K562 (cell line): ENCODE data around the gene AGAP3. TPM values are rescaled to one million over a fixed set of nuclear protein-coding genes. Genes with fewer than 3 reads are reported as not detected.

Source experiments
- EWSR1 ChIP-seq: fragments of 450-650 bp; IDR thresholded peaks from 2 replicates; pipeline ENCODE4 v1.6.1; 2018; ENCODE audit warnings: borderline replicate concordance, mild to moderate bottlenecking, low read depth, moderate library complexity; ENCODE audit not compliant: partially characterized antibody
- HDAC2 ChIP-seq: fragments of 450-650 bp; IDR thresholded peaks from 2 replicates; pipeline ENCODE4 v1.6.1; 2016; ENCODE audit warnings: mild to moderate bottlenecking
- MYNN ChIP-seq, 2 experiments: sonication (generic); formaldehyde crosslinking in 1 of 2; IDR thresholded peaks; 2 replicates each; pipeline versions ENCODE4 v1.5.0 to v1.6.1; 2016 to 2020; ENCODE audit warnings: antibody characterized with exemption in 1 of 2, missing genetic modification reagents in 1 of 2
- POLR2H ChIP-seq: IDR thresholded peaks from 2 replicates; pipeline ENCODE4 v1.6.1; 2016; ENCODE audit warnings: missing genetic modification characterization, low read depth, mild to moderate bottlenecking, control low read depth, missing compliant biosample characterization, moderate library complexity
- RFX7 ChIP-seq: fragments of 250-450 bp; sonication (Bioruptor Pico); IDR thresholded peaks from 2 replicates; pipeline ENCODE4 v1.5.1; 2021; ENCODE audit warnings: mild to moderate bottlenecking
- SETDB1 ChIP-seq: IDR thresholded peaks from one replicate; pipeline ENCODE4 v1.6.1; 2012; ENCODE audit warnings: low read length, control low read depth, inconsistent platforms
- SLC30A9 ChIP-seq: fragments of 250-450 bp; sonication (Bioruptor Pico); IDR thresholded peaks from 2 replicates; pipeline ENCODE4 v1.8.0; 2022; ENCODE audit warnings: mild to moderate bottlenecking, moderate library complexity
- ZNF589 ChIP-seq: fragments of 200-800 bp; sonication (Bioruptor generic); IDR thresholded peaks from 2 replicates; pipeline ENCODE4 v1.6.1; 2016; ENCODE audit warnings: low read depth, missing genetic modification characterization, missing compliant biosample characterization
- ZNF668 ChIP-seq: fragments of 250-450 bp; sonication (Bioruptor Pico); IDR thresholded peaks from 2 replicates; pipeline ENCODE4 v1.8.0; 2022; ENCODE audit warnings: mild to moderate bottlenecking, inconsistent platforms
- ZNF695 ChIP-seq: fragments of 450-650 bp; formaldehyde crosslinking; IDR thresholded peaks from 2 replicates; pipeline ENCODE4 v1.4.0; 2020; ENCODE audit warnings: mild to moderate bottlenecking, moderate library complexity
- polyA plus RNA-seq, 8 experiments: library from polyadenylated mRNA; depleted of rRNA in 4 of 8; stranded (reverse) in 5 of 8; unstranded in 3 of 8; fragments of >200 nt; fragmentation: Nextera tagmentation in 2 of 8; fragmentation: Illumina TruSeq in 1 of 8; extraction: Ambion mirVana in 2 of 8; extraction: Trizol in 1 of 8; gene quantifications; 2 replicates each; pipeline versions ENCODE4 v1.2.1 to v1.2.3, GENCODE V29; 2011 to 2014; ENCODE audit warnings: inconsistent platforms in 1 of 8, missing spikeins in 1 of 8
- total RNA-seq, 7 experiments: library from RNA; depleted of rRNA in 6 of 7; stranded (reverse); fragments of >200 nt in 6 of 7; fragmentation: Illumina TruSeq in 2 of 7; extraction: Trizol in 2 of 7; gene quantifications; 2 replicates each; pipeline versions ENCODE4 v1.2.1 to v1.2.3, GENCODE V29; 2011 to 2021; ENCODE audit warnings: low replicate concordance in 1 of 7
- TF ChIP-seq, protein P1 (sequence below): fragments of 200-400 bp; formaldehyde crosslinking; IDR thresholded peaks from 2 replicates; pipeline ENCODE4 v1.6.1; 2017; ENCODE audit warnings: mild to moderate bottlenecking, low read depth, low read length, moderate library complexity
- TF ChIP-seq, protein P2 (sequence below): fragments of 250-450 bp; sonication (Bioruptor Pico); IDR thresholded peaks from 2 replicates; pipeline ENCODE4 v1.5.0; 2021; ENCODE audit warnings: mild to moderate bottlenecking, moderate library complexity
- TF ChIP-seq, protein P3 (sequence below): IDR thresholded peaks from 2 replicates; pipeline ENCODE4 v1.6.1; 2011; ENCODE audit not compliant: insufficient read length; ENCODE audit errors: extremely low read depth
- TF ChIP-seq, protein P4 (sequence below), 2 experiments: IDR thresholded peaks in 1 of 2; conservative IDR thresholded peaks in 1 of 2; 2 replicates each; pipeline ENCODE4 v1.6.1; 2016; ENCODE audit warnings: low read depth in 2 of 2, mild to moderate bottlenecking in 1 of 2, missing compliant biosample characterization in 1 of 2, missing genetic modification characterization in 1 of 2, moderate library complexity in 1 of 2
- TF ChIP-seq, protein P5 (sequence below): sonication (generic); formaldehyde crosslinking; IDR thresholded peaks from 2 replicates; pipeline ENCODE4 v1.8.1; 2023; ENCODE audit warnings: mild to moderate bottlenecking, missing genetic modification reagents

The AGAP3 gene
- total and polyA plus RNA-seq, 9 of the 15 experiments (the other 6 are each of a cell fraction or from before 2014, with no cell fraction given), result 3.4 to 208 (median 62.2) TPM

DNA sequence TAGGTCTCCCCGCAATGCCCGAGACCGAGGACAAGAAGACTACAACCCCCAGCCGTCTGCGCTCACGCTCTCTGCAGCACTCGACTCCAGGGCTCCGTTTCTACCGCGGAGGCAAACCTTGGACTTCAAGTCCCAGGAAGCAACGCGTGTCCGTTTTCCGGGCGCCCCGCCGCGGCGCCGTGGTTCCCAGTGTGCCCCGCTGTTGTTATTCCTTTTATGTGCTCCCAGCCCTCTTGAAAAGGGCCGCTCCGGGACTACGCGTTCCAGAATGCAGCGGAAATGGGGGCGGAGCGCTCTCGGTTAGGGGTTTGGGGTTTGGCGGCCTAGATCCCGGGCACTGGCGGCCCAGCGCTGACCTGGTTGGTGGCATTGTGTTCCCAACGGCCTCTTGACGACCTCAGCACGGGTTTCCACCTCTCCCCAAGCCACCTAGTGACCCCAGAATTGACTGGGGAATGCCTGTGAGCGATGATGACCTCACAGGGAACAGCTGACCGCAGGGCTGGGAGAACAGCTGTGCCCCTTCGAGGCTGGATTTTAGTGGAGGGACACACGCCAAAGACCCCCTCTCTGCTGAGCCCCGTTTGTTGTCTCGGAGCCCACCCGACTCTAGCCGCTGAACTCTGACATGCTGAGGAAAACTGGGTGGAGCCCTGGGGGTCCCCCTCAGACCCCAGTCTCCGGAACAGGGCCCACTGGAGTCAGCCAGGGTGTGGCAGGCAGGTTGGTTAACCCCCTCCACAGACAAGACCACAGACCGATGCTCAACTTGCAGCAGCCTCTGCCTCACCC, 28.1 kb upstream of the AGAP3 start (continued):
- TF ChIP-seq, protein P1, sequence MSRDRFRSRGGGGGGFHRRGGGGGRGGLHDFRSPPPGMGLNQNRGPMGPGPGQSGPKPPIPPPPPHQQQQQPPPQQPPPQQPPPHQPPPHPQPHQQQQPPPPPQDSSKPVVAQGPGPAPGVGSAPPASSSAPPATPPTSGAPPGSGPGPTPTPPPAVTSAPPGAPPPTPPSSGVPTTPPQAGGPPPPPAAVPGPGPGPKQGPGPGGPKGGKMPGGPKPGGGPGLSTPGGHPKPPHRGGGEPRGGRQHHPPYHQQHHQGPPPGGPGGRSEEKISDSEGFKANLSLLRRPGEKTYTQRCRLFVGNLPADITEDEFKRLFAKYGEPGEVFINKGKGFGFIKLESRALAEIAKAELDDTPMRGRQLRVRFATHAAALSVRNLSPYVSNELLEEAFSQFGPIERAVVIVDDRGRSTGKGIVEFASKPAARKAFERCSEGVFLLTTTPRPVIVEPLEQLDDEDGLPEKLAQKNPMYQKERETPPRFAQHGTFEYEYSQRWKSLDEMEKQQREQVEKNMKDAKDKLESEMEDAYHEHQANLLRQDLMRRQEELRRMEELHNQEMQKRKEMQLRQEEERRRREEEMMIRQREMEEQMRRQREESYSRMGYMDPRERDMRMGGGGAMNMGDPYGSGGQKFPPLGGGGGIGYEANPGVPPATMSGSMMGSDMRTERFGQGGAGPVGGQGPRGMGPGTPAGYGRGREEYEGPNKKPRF, result no peak
- TF ChIP-seq, protein P2, sequence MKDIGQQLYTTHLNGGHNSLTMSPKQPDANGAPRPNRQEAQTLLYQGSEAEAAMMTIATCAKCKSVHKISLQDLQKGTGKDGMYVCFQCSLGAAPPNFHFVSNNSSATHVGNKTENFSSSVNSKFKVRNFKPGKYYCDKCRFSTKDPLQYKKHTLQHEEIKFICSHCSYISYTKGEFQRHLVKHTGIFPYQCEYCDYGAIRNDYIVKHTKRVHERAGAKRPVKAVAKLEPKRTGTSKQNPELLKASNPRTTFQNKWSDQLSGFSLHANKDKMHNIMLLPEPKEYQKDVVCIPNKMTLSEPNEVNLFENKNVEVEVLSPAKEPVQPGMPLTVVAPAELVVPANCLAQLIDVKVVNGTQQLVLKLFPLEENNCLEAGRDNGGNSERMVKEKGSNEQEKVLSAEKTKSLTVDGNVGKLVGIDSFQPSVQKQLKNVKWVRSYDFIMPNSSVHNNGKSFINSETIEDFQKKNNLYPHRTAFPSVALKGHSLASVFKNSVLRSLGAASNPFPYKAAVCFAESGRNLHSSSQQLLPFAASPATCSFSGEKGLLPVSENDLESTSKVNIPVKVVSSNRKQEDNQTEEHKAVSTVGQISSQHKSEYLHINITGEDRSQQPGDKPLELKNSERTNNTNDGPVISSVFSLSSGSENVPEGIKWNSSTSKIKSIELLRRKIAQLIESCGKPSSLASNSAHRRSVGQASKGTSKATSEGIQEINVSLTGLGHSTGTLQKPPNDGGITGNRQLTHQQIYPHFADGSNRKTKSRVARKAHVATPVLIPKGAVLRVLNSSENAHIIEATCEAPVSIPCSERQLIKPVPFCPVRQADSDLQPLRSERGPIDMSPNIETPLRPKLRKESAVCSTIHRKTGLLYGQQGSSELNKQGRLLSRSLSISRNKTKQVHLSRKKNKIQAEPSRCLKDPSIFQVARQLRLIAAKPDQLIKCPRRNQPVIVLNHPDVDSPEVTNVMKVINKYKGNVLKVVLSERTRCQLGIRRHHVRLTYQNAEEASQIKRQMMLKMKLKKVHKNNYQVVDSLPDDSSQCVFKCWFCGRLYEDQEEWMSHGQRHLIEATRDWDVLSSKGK, result no peak
- TF ChIP-seq ZNF589 (CRISPR knock-in tag) (peak; percentile 41), SLC30A9 (no peak), EWSR1 (no peak), HDAC2 (peak; percentile 82), MYNN (IDR thresholded peaks at IDR 0.05) (peak; percentile 49; the same call in 1 of the 2 replicates), MYNN (CRISPR knock-in tag; IDR thresholded peaks at IDR 0.05) (no peak), ZNF668 (CRISPR knock-in tag) (no peak), SETDB1 (peak; percentile 7), POLR2H (tag) (no peak), RFX7 (CRISPR knock-in tag) (no peak), ZNF695 (CRISPR knock-in tag) (no peak)
- TF ChIP-seq, protein P3, sequence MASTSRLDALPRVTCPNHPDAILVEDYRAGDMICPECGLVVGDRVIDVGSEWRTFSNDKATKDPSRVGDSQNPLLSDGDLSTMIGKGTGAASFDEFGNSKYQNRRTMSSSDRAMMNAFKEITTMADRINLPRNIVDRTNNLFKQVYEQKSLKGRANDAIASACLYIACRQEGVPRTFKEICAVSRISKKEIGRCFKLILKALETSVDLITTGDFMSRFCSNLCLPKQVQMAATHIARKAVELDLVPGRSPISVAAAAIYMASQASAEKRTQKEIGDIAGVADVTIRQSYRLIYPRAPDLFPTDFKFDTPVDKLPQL, result no peak
- TF ChIP-seq, protein P4, sequence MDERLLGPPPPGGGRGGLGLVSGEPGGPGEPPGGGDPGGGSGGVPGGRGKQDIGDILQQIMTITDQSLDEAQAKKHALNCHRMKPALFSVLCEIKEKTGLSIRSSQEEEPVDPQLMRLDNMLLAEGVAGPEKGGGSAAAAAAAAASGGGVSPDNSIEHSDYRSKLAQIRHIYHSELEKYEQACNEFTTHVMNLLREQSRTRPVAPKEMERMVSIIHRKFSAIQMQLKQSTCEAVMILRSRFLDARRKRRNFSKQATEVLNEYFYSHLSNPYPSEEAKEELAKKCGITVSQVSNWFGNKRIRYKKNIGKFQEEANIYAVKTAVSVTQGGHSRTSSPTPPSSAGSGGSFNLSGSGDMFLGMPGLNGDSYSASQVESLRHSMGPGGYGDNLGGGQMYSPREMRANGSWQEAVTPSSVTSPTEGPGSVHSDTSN (CRISPR knock-in tag; IDR thresholded peaks at IDR 0.05; ENCODE audit: low read depth), result no peak
- TF ChIP-seq, protein P4 (tag; conservative IDR thresholded peaks at IDR 0.05; ENCODE audit: low read depth), result no peak
- TF ChIP-seq, protein P5, sequence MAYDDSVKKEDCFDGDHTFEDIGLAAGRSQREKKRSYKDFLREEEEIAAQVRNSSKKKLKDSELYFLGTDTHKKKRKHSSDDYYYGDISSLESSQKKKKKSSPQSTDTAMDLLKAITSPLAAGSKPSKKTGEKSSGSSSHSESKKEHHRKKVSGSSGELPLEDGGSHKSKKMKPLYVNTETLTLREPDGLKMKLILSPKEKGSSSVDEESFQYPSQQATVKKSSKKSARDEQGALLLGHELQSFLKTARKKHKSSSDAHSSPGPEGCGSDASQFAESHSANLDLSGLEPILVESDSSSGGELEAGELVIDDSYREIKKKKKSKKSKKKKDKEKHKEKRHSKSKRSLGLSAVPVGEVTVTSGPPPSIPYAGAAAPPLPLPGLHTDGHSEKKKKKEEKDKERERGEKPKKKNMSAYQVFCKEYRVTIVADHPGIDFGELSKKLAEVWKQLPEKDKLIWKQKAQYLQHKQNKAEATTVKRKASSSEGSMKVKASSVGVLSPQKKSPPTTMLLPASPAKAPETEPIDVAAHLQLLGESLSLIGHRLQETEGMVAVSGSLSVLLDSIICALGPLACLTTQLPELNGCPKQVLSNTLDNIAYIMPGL (CRISPR knock-in tag), result 0 out of 2 replicates have a peak, but pooled peaks have one; percentile 74
